ENCODE results near the gene LGALS16.

- no peak for TF ChIP-seq TSHZ2 (CRISPR knock-in tag; IDR thresholded peaks at IDR 0.05)
- TF ChIP-seq ZNF8 (CRISPR knock-in tag; IDR thresholded peaks at IDR 0.05), result no peak
- TF ChIP-seq ISL1 (CRISPR knock-in tag; IDR thresholded peaks at IDR 0.05), result no peak
- TF ChIP-seq ESRRG (CRISPR knock-in tag; IDR thresholded peaks at IDR 0.05), result no peak
- TF ChIP-seq TCF4 (CRISPR knock-in tag; IDR thresholded peaks at IDR 0.05; ENCODE audit: borderline replicate concordance), result no peak
- no peak for TF ChIP-seq ZFP30 (CRISPR knock-in tag; IDR thresholded peaks at IDR 0.05)
- TF ChIP-seq RARB (CRISPR knock-in tag; IDR thresholded peaks at IDR 0.05), result no peak
- TF ChIP-seq CSDC2 (CRISPR knock-in tag; IDR thresholded peaks at IDR 0.05), result no peak
These were observed at the start of gene LGALS16 for GRCh38 chr19:39655613-39656012.
